H1 (cell line): Measurements from ENCODE around the gene MED17. TPM values are rescaled to one million over a fixed set of nuclear protein-coding genes. Genes with fewer than 3 reads are reported as not detected.

Source experiments
- KDM4A ChIP-seq: IDR thresholded peaks from one replicate; pipeline ENCODE4 v1.7.1; 2012; ENCODE audit warnings: low read depth, mild to moderate bottlenecking, moderate library complexity, low read length, inconsistent platforms; ENCODE audit not compliant: severe bottlenecking
- MAFK ChIP-seq: IDR thresholded peaks from 2 replicates; pipeline ENCODE4 v1.6.1; 2012; ENCODE audit warnings: low read depth, mild to moderate bottlenecking, improper control_type of control experiment, low read length
- POU5F1 ChIP-seq: IDR thresholded peaks from 2 replicates; pipeline ENCODE4 v1.6.1; 2011; ENCODE audit warnings: low read depth, mild to moderate bottlenecking, low read length, moderate library complexity
- RBBP5 ChIP-seq: IDR thresholded peaks from 2 replicates; pipeline ENCODE4 v1.7.1; 2012; ENCODE audit warnings: low read depth, mild to moderate bottlenecking, inconsistent platforms, low read length, moderate library complexity, borderline replicate concordance
- SRF ChIP-seq: IDR thresholded peaks from 2 replicates; pipeline ENCODE4 v1.6.1; 2011; ENCODE audit warnings: mild to moderate bottlenecking, low read depth, low read length, moderate library complexity
- TAF7 ChIP-seq: optimal IDR thresholded peaks from 2 replicates; pipeline ENCODE3; 2011; ENCODE audit warnings: low read depth, mild to moderate bottlenecking, inconsistent platforms, low read length, moderate library complexity, borderline replicate concordance
- TEAD4 ChIP-seq: IDR thresholded peaks from 2 replicates; pipeline ENCODE4 v1.6.1; 2012; ENCODE audit warnings: low read depth, low read length, inconsistent platforms, mixed read lengths
- YY1 ChIP-seq: IDR thresholded peaks from 2 replicates; pipeline ENCODE4 v1.6.1; 2011; ENCODE audit warnings: low read depth, mild to moderate bottlenecking, low read length
- polyA plus RNA-seq, 7 experiments: library from polyadenylated mRNA; depleted of rRNA in 3 of 7; stranded (reverse) in 5 of 7; unstranded in 2 of 7; fragments of >200 nt in 5 of 7; fragments of 200-250 nt in 2 of 7; gene quantifications; 1 replicate in 5 of 7; 2 replicates in 1 of 7; 4 replicates in 1 of 7; pipeline versions ENCODE4 v1.2.1 to v1.2.3, GENCODE V29; 2011 to 2013; ENCODE audit warnings: missing spikeins in 2 of 7, mixed read lengths in 2 of 7
- small RNA-seq: library from polyadenylated mRNA; stranded (forward); fragments of <200 nt; extraction: miRNeasy Mini kit (QIAGEN cat#:217004); gene quantifications from one replicate; pipeline ENCODE3, GENCODE V24; 2013; ENCODE audit not compliant: insufficient read depth
- total RNA-seq: library from RNA; stranded (reverse); fragmentation: NEBNext Ultra II Directional; extraction: Animal tissue kit (Norgen Biotek cat#: 25700); gene quantifications from 2 replicates; pipeline ENCODE4 v1.2.1, GENCODE V29; 2021

MED17 gene
- total and polyA plus RNA-seq, 2 of the 8 experiments (the other 6 are each of a cell fraction or from before 2014, with no cell fraction given), result 8.8 to 33.7 TPM

GRCh38 chr11:93861808-93862207 is 77.7 kb downstream of the MED17 start (continued):
- TF ChIP-seq MAFK, result no peak
- TF ChIP-seq TAF7, result no peak
- TF ChIP-seq SRF, result no peak
- no peak for TF ChIP-seq KDM4A
- TF ChIP-seq POU5F1, result no peak
- TF ChIP-seq YY1, result no peak
- no peak for TF ChIP-seq TEAD4
- TF ChIP-seq RBBP5, result no peak
- TF ChIP-seq, all 59 proteins: peak for 0

Small RNA genes within 50 kb of the gene (small RNA-seq; reads per million reads assigned to genes)
- gene RF00019 (not detected), gene SNORA40 (not detected)

Other genes with a start within 250 kb of the MED17 start
- 53.9 and 57.0 TPM in 2 replicates for gene SMCO4, start 240.9 kb upstream of the MED17 start, total RNA-seq
- 33.2 and 36.6 TPM in 2 replicates for gene SMCO4, start 240.9 kb upstream of the MED17 start, polyA plus RNA-seq (2011; rRNA removed)
- 13.3 and 14.6 TPM in 2 replicates for gene CEP295, start 122.6 kb upstream of the MED17 start, total RNA-seq
- 2.2 and 3.7 TPM in 2 replicates for gene CEP295, start 122.6 kb upstream of the MED17 start, polyA plus RNA-seq (2011; rRNA removed)
- gene TAF1D, start 42.8 kb upstream of the MED17 start, total RNA-seq, result 202 and 212 TPM in 2 replicates
- 45.8 and 64.7 TPM in 2 replicates for gene TAF1D, start 42.8 kb upstream of the MED17 start, polyA plus RNA-seq (2011; rRNA removed)
- gene C11orf54, start 42.6 kb upstream of the MED17 start, total RNA-seq, result 21.5 and 24.5 TPM in 2 replicates
- 3.9 and 14.7 TPM in 2 replicates for gene C11orf54, start 42.6 kb upstream of the MED17 start, polyA plus RNA-seq (2011; rRNA removed)
- 0.13 and 0.22 TPM in 2 replicates for gene VSTM5, start 66.3 kb downstream of the MED17 start, total RNA-seq
- 0.42 and 0.70 TPM in 2 replicates for gene VSTM5, start 66.3 kb downstream of the MED17 start, polyA plus RNA-seq (2011; rRNA removed)
- 0.09 and 0.19 TPM in 2 replicates for gene HEPHL1, start 237.1 kb downstream of the MED17 start, total RNA-seq
- 0.02 and 0.11 TPM in 2 replicates for gene HEPHL1, start 237.1 kb downstream of the MED17 start, polyA plus RNA-seq (2011; rRNA removed)